Psoas muscle (tissue), 8 donors: ENCODE results near the gene CARMIL1. TPM values are rescaled to one million over a fixed set of nuclear protein-coding genes. Genes with fewer than 3 reads are reported as not detected.
"Not testable (repeated sequence)": the region's sequence is repeated elsewhere in the genome, so short reads cannot be mapped to it uniquely, and the experiment has no call there.

Source experiments
- ATAC-seq, 4 donors: fragments of 200-7000 bp; cut with Tn5 transposase; one replicate each; pipeline ENCODE4 v1.9.1; 2020; ENCODE audit warnings: moderate library complexity in 3 of 4, mild to moderate bottlenecking in 2 of 4
- DNase-seq, 2 donors: peaks; one replicate each; pipeline ENCODE4 v3.0.0-alpha.2; 2020
- H3K27ac ChIP-seq: fragments of 200-600 bp; one replicate; pipeline ENCODE4 v1.8.0; 2022
- H3K27me3 ChIP-seq, 3 donors: fragments of 200-600 bp in 1 of 3; one replicate each; pipeline versions ENCODE4 v1.6.1 to v1.8.0; 2013 to 2022; ENCODE audit warnings: low read length in 2 of 3, mild to moderate bottlenecking in 2 of 3, moderate library complexity in 1 of 3; ENCODE audit not compliant: insufficient read depth in 3 of 3
- H3K36me3 ChIP-seq, 2 donors: fragments of 200-600 bp in 1 of 2; one replicate each; pipeline versions ENCODE4 v1.6.1 to v1.8.0; 2013 to 2022; ENCODE audit warnings: low read depth in 1 of 2, mild to moderate bottlenecking in 1 of 2, moderate library complexity in 1 of 2; ENCODE audit not compliant: insufficient read depth in 1 of 2
- H3K4me1 ChIP-seq: fragments of 200-600 bp; one replicate; pipeline ENCODE4 v1.8.0; 2022
- H3K4me3 ChIP-seq: fragments of 200-600 bp; one replicate; pipeline ENCODE4 v1.8.0; 2022; ENCODE audit warnings: mild to moderate bottlenecking
- H3K9me3 ChIP-seq: fragments of 200-600 bp; one replicate; pipeline ENCODE4 v1.8.0; 2022
- WGBS, 3 donors: extraction: QIAGEN DNeasy Blood & Tissue Kit; methylation state at CpG; one replicate each; pipeline versions ENCODE4 v1.1.6 to v1.1.7; 2013; 5-methylcytosine and 5-hydroxymethylcytosine counted together
- intact Hi-C, 2 donors: fragments of 100-400 bp; cut with DNase I; formaldehyde crosslinking; loops; one replicate each; pipeline versions ENCODE4 v1.11.0 to v1.14.2; 2022
- polyA plus RNA-seq, 3 donors: library from polyadenylated mRNA; stranded (reverse); fragments of 200-250 nt; gene quantifications; one replicate each; pipeline ENCODE4 v1.2.3, GENCODE V29; 2013
- total RNA-seq, 4 donors: library from RNA; stranded (reverse); fragmentation: NEBNext Ultra II Directional in 2 of 4; extraction: Animal tissue kit (Norgen Biotek cat#: 25700) in 2 of 4; gene quantifications; one replicate each; pipeline versions ENCODE4 v1.2.1 to v1.2.4, GENCODE V29; 2021 to 2023
- TF ChIP-seq, protein P1 (sequence below): fragments of 200-600 bp; IDR thresholded peaks from one replicate; pipeline ENCODE4 v1.8.0; 2022; ENCODE audit warnings: antibody characterized with exemption
- donor health status: healthy with polysubstance abuse.
- donor health status: DM: no; HTN: no; CAD: no; lungs with moderate emphysema.
- donor health status: Bipolar disorder and iron deficiency.
- donor health status: healthy.
- donor health status: DM: yes; HTN: yes; CAD: no.
- donor health status: DM: no; HTN: no; CAD: no.
- donor health status: DM: no; HTN: no; CAD: no.
- donor health status: DM: yes; HTN: yes; CAD: no.

The CARMIL1 gene
- total and polyA plus RNA-seq, 7 donors, result 0.11 to 1.0 (median 0.76) TPM

DNA sequence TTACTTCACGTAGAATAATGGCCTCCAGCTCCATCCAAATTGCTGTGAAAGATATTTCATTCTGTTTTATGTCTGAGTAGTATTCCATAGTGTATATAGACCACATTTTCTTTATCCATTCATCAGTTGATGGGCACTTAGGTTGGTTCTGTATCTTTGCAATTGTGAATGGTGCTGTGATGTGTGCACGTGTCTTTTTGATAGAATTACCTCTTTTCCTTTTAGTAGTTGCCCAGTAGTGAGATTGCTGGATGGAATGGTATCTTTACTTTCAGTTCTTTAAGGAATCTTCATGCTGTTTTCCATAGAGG is 91.8 kb downstream of the CARMIL1 start:
- H3K27me3 ChIP-seq, result peaks cover 0 to 1% (median 0%) of the 10 kb centered on the region in 3 donors
- TF ChIP-seq, protein P1, sequence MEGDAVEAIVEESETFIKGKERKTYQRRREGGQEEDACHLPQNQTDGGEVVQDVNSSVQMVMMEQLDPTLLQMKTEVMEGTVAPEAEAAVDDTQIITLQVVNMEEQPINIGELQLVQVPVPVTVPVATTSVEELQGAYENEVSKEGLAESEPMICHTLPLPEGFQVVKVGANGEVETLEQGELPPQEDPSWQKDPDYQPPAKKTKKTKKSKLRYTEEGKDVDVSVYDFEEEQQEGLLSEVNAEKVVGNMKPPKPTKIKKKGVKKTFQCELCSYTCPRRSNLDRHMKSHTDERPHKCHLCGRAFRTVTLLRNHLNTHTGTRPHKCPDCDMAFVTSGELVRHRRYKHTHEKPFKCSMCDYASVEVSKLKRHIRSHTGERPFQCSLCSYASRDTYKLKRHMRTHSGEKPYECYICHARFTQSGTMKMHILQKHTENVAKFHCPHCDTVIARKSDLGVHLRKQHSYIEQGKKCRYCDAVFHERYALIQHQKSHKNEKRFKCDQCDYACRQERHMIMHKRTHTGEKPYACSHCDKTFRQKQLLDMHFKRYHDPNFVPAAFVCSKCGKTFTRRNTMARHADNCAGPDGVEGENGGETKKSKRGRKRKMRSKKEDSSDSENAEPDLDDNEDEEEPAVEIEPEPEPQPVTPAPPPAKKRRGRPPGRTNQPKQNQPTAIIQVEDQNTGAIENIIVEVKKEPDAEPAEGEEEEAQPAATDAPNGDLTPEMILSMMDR, result no peak
- peaks cover 6% of the 10 kb centered on the region for H3K9me3 ChIP-seq
- no peaks in the 10 kb centered on the region for H3K36me3 ChIP-seq
- no peak for DNase-seq
- H3K27ac ChIP-seq, result no peak overlapping the region
- H3K4me3 ChIP-seq, result no peak overlapping the region
- no peak for ATAC-seq
- H3K4me1 ChIP-seq, result no peaks in the 10 kb centered on the region
- intact Hi-C loops, result no loop called here
- 97 to 99% (median 97%) methylated on average over 2 of the region's 2 CpGs for WGBS, 3 donors

DNA sequence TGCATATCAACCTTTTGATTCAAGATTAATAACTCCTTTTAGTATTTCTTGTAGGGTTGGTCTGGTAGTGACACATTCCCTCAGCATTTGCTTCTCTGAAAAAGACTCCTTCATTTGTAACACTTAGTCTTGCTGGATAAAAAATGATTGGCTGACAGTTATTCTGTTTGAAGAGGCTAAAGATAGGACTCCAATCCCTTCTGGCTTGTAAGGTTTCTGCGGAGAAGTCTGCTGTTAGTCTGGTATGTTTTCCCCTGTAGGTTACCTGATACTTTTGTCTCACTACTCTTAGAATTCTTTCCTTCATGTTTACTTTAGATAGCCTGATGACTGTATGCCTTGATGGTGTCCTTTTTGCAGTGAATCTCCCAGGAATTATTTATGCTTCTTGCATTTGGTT is 96.0 kb downstream of the CARMIL1 start:
- 84 to 95% (median 89%) methylated on average over 1 of the region's 1 CpG for WGBS, 3 donors
- TF ChIP-seq, protein P1, result no peak
- DNase-seq (no peak), ATAC-seq (no peak)
- Histone ChIP-seq H3K36me3 (no peaks in the 10 kb centered on the region), H3K4me3 (no peak overlapping the region), H3K4me1 (no peaks in the 10 kb centered on the region), H3K27me3 (no peaks in the 10 kb centered on the region), H3K27ac (no peak overlapping the region), H3K9me3 (peaks cover 6% of the 10 kb centered on the region)
- intact Hi-C loops, result no loop called here

DNA sequence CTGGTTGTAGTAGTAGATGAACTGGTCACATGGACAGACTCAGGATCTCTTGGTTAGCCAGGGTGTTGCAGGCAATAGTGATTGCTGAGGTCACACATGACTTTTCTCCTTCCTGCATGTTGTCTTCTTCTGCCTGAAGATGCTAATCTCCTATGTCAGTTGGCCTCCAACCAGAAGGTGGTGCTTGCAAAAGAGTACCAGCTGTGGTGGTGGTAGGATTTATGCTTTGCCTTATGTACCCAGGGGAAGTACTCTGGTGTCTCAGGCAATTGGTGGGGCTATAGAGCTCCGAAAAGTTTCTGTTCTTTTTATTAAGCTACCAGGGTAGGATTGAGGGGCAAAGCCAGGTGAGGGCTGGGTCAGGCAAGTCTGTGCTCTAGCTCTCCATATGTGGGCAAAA is 98.5 kb downstream of the CARMIL1 start:
- H3K27me3 ChIP-seq, result no peaks in the 10 kb centered on the region
- DNase-seq (no peak), ATAC-seq (no peak)
- 60 to 84% (median 74%) methylated on average over 1 of the region's 1 CpG for WGBS, 3 donors
- no peaks in the 10 kb centered on the region for H3K4me1 ChIP-seq
- H3K36me3 ChIP-seq, result no peaks in the 10 kb centered on the region
- intact Hi-C loops, result no loop called here
- peaks cover 6% of the 10 kb centered on the region for H3K9me3 ChIP-seq
- TF ChIP-seq, protein P1, result no peak
- H3K27ac ChIP-seq, result no peak overlapping the region
- no peak overlapping the region for H3K4me3 ChIP-seq

DNA sequence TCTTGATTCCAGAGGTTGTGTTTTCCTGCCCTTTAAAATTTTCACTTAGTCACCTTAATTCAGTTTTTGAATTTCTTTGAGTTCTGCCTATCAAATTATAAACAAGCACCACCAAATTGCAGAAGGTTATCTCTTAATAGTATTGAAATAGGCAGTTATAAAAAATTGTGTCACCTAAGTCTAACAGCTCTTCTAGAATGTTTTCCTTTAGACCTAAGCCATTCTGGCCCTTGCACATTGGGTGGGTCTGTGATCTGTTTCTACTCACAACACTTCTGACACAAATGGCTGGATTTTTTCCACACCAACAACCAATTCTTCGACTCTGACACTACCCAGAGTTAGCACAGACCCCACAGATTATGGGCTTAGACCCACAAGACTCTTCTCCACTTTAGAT is 101.9 kb downstream of the CARMIL1 start:
- Histone ChIP-seq H3K27me3 (no peaks in the 10 kb centered on the region), H3K36me3 (no peaks in the 10 kb centered on the region), H3K27ac (no peak overlapping the region), H3K4me1 (no peaks in the 10 kb centered on the region), H3K4me3 (no peak overlapping the region), H3K9me3 (no peaks in the 10 kb centered on the region)
- 63 to 76% (median 73%) methylated on average over 1 of the region's 1 CpG for WGBS, 3 donors
- intact Hi-C loops, result no loop called here
- DNase-seq, result no peak
- TF ChIP-seq, protein P1, result no peak
- no peak for ATAC-seq

DNA sequence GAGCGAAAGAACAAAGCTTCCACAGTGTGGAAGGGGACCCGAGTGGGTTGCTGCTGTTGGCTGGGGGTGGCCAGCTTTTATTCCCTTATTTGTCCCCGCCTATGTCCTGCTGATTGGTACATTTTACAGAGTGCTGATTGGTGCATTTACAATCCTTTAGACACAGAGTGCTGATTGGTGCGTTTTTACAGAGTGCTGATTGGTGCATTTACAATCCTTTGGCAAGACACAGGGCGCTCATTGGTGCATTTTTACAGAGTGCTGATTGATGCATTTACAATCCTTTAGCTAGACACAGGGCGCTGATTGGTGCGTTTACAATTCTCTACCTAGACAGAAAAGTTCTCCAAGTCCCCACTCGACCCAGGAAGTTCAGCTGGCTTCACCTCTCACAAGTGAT is 103.3 kb downstream of the CARMIL1 start:
- 87 to 90% (median 89%) methylated on average over 8 of the region's 8 CpGs for WGBS, 3 donors
- H3K36me3 ChIP-seq, ATAC-seq, H3K4me1 ChIP-seq, DNase-seq, H3K9me3 ChIP-seq, H3K27me3 ChIP-seq, H3K4me3 ChIP-seq, H3K27ac ChIP-seq, intact Hi-C loops: not testable (repeated sequence)
